ENCODE results near the gene TMEM150B. TPM values are rescaled to one million over a fixed set of nuclear protein-coding genes. Genes with fewer than 3 reads are reported as not detected.
"Not testable (repeated sequence)": the region's sequence is repeated elsewhere in the genome, so short reads cannot be mapped to it uniquely, and the experiment has no call there.

The TMEM150B gene
- total and polyA plus RNA-seq, 2 donors (not counting 1 experiment from before 2014, with no cell fraction given), result 1.4 TPM; not detected in 1

DNA sequence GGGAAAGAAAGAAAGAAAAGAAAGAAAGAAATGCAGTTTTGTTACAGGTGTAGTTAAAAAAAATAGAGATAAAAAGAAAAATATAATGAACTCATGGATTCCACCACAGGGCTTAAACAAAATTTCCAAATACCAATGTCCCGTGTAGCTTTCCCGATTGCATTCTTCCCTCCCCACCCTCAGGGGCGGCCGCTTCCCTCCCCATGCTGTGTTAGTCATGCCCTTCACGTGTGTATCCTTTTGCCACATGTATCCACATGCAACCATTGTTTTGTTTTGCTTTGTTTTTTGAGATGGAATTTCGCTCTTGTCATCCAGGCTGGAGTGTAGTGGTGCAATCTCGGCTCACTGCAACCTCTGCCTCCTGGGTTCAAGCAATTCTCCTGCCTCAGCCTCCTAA, 11.0 kb upstream of the TMEM150B start:
- ATAC-seq (ENCODE audit: low read depth) (no peak), DNase-seq (no peak)
- Mint-ChIP-seq H3K9me3 (ENCODE audit: insufficient read depth) (no peaks in the 10 kb centered on the region), H3K4me3 (no peak overlapping the region), H3K4me1 (peaks cover 17% of the 10 kb centered on the region), H3K27me3 (peaks cover 26% of the 10 kb centered on the region), H3K27ac (no peak overlapping the region)
- no peak overlapping the region for H2AFZ ChIP-seq (ENCODE audit: insufficient read depth, low read depth, low read length, poor library complexity, severe bottlenecking)
- WGBS (ENCODE audit: insufficient coverage), result 100% methylated on average over 2 of the region's 7 CpGs
- TF ChIP-seq, protein P1, sequence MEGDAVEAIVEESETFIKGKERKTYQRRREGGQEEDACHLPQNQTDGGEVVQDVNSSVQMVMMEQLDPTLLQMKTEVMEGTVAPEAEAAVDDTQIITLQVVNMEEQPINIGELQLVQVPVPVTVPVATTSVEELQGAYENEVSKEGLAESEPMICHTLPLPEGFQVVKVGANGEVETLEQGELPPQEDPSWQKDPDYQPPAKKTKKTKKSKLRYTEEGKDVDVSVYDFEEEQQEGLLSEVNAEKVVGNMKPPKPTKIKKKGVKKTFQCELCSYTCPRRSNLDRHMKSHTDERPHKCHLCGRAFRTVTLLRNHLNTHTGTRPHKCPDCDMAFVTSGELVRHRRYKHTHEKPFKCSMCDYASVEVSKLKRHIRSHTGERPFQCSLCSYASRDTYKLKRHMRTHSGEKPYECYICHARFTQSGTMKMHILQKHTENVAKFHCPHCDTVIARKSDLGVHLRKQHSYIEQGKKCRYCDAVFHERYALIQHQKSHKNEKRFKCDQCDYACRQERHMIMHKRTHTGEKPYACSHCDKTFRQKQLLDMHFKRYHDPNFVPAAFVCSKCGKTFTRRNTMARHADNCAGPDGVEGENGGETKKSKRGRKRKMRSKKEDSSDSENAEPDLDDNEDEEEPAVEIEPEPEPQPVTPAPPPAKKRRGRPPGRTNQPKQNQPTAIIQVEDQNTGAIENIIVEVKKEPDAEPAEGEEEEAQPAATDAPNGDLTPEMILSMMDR (IDR thresholded peaks at IDR 0.05), result no peak
- no peak for TF ChIP-seq EZH2 (IDR thresholded peaks at IDR 0.05; ENCODE audit: borderline replicate concordance, insufficient read depth, low read depth, low read length, poor library complexity, severe bottlenecking)
- H3K36me3 ChIP-seq (replicated peaks in 1 of 2; ENCODE audit: control extremely low read depth in 1 of 2, control insufficient read depth in 1 of 2, extremely low read depth in 1 of 2, insufficient read depth in 2 of 2, low read length in 1 of 2), result no peaks in the 10 kb centered on the region
- intact Hi-C loops (cut with micrococcal nuclease), result loop anchor here (5.0 kb wide), 1 partner anchor 1469 kb away; the partner anchor contains the start of gene MYADM
- H3K4me1 ChIP-seq (ENCODE audit: control insufficient read depth in 2 of 2, insufficient read depth in 2 of 2, low read length in 2 of 2), result peaks cover 13 to 22% of the 10 kb centered on the region in 2 donors
- no peak overlapping the region for H3K27ac ChIP-seq (ENCODE audit: low read length in 2 of 2)
- no peak overlapping the region for H3K9ac ChIP-seq (ENCODE audit: low read length)
- POLR2A ChIA-PET, result no interaction called here
- H3K4me2 ChIP-seq (replicated peaks; ENCODE audit: low read depth, low read length, poor library complexity, severe bottlenecking), result no peak overlapping the region
- H3K79me2 ChIP-seq (ENCODE audit: control insufficient read depth, insufficient read depth, low read length), result peaks cover 11% of the 10 kb centered on the region
- H3K4me3 ChIP-seq (ENCODE audit: control extremely low read depth in 1 of 5, extremely low read depth in 1 of 5, insufficient read depth in 1 of 5, low read depth in 2 of 5, low read length in 4 of 5), result no peak overlapping the region
- H3K27me3 ChIP-seq (replicated peaks in 1 of 4; ENCODE audit: control extremely low read depth in 1 of 4, control insufficient read depth in 3 of 4, insufficient read depth in 4 of 4, low read length in 3 of 4), result peaks cover 0 to 29% (median 9%) of the 10 kb centered on the region in 4 experiments
- no peaks in the 10 kb centered on the region for H4K20me1 ChIP-seq (ENCODE audit: control insufficient read depth, insufficient read depth, low read length, poor library complexity, severe bottlenecking)
- CTCF ChIA-PET, result no interaction called here
- peaks cover 0 to 7% (median 0%) of the 10 kb centered on the region in 3 donors for H3K9me3 ChIP-seq (ENCODE audit: control extremely low read depth in 1 of 3, control insufficient read depth in 2 of 3, insufficient read depth in 1 of 3, low read length in 2 of 3)

DNA sequence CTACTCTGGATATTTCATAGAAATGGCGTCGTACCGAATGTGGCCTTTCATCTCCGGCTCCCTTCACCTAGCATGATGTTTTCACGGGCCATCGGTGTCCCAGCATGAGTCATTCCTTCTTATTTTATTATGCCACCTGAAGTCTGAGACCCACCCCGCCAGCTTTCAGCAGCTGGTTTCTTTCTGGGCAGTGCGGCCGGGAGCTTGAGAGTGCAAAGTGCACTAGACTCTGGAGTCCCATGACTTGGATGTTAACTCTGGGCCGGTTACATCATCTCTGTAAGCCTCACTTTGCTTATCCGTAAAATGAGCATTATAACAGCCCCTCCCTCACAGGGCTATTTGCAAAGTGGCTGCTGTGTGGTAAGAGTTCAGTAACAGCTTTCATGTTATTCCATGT, 8.7 kb upstream of the TMEM150B start:
- Histone ChIP-seq H3K4me3 (ENCODE audit: control extremely low read depth in 1 of 5, extremely low read depth in 1 of 5, insufficient read depth in 1 of 5, low read depth in 2 of 5, low read length in 4 of 5) (no peak overlapping the region), H2AFZ (ENCODE audit: insufficient read depth, low read depth, low read length, poor library complexity, severe bottlenecking) (no peak overlapping the region), H3K27me3 (replicated peaks in 1 of 4; ENCODE audit: control extremely low read depth in 1 of 4, control insufficient read depth in 3 of 4, insufficient read depth in 4 of 4, low read length in 3 of 4) (peaks cover 0 to 20% (median 4%) of the 10 kb centered on the region in 4 experiments), H3K27ac (ENCODE audit: low read length in 2 of 2) (no peak overlapping the region), H4K20me1 (ENCODE audit: control insufficient read depth, insufficient read depth, low read length, poor library complexity, severe bottlenecking) (no peaks in the 10 kb centered on the region), H3K9ac (ENCODE audit: low read length) (no peak overlapping the region), H3K79me2 (ENCODE audit: control insufficient read depth, insufficient read depth, low read length) (no peaks in the 10 kb centered on the region), H3K4me2 (replicated peaks; ENCODE audit: low read depth, low read length, poor library complexity, severe bottlenecking) (no peak overlapping the region), H3K9me3 (ENCODE audit: control extremely low read depth in 1 of 3, control insufficient read depth in 2 of 3, insufficient read depth in 1 of 3, low read length in 2 of 3) (no peaks in the 10 kb centered on the region), H3K36me3 (replicated peaks in 1 of 2; ENCODE audit: control extremely low read depth in 1 of 2, control insufficient read depth in 1 of 2, extremely low read depth in 1 of 2, insufficient read depth in 2 of 2, low read length in 1 of 2) (no peaks in the 10 kb centered on the region), H3K4me1 (ENCODE audit: control insufficient read depth in 2 of 2, insufficient read depth in 2 of 2, low read length in 2 of 2) (peaks cover 2 to 8% of the 10 kb centered on the region in 2 donors)
- H3K27me3 Mint-ChIP-seq, result peaks cover 26% of the 10 kb centered on the region
- ChIA-PET POLR2A (no interaction called here), CTCF (no interaction called here)
- ATAC-seq (ENCODE audit: low read depth) (no peak), DNase-seq (no peak)
- no peak overlapping the region for H3K27ac Mint-ChIP-seq
- no peaks in the 10 kb centered on the region for H3K9me3 Mint-ChIP-seq (ENCODE audit: insufficient read depth)
- WGBS (ENCODE audit: insufficient coverage), result 96% methylated on average over 9 of the region's 11 CpGs
- H3K4me1 Mint-ChIP-seq, result peaks cover 5% of the 10 kb centered on the region
- H3K4me3 Mint-ChIP-seq, result no peak overlapping the region
- TF ChIP-seq, protein P1 (IDR thresholded peaks at IDR 0.05), result no peak
- TF ChIP-seq EZH2 (IDR thresholded peaks at IDR 0.05; ENCODE audit: borderline replicate concordance, insufficient read depth, low read depth, low read length, poor library complexity, severe bottlenecking), result no peak
- intact Hi-C loops (cut with micrococcal nuclease), result no loop called here

DNA sequence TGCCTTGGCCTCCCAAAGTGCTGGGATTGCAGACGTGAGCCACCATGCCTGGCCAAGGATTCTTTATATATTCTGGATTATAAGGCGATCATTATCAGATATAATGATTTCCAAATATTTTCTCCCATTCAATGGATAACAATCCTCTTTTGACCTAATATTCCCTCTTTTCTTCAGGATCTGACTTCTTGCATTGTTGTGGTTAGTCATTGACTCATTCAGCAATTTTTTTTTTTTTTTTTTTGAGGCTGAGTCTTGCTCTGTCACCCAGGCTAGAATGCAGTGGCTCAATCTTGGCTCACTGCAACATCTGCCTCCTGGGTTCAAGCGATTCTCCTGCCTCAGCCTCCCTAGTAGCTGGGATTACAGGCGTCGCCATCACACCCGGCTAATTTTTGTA, 4.7 kb upstream of the TMEM150B start:
- intact Hi-C loops (cut with micrococcal nuclease); CTCF ChIA-PET; H4K20me1 ChIP-seq (ENCODE audit: control insufficient read depth, insufficient read depth, low read length, poor library complexity, severe bottlenecking); H3K27ac Mint-ChIP-seq; DNase-seq; H2AFZ ChIP-seq (ENCODE audit: insufficient read depth, low read depth, low read length, poor library complexity, severe bottlenecking); H3K4me3 Mint-ChIP-seq; POLR2A ChIA-PET; H3K9me3 ChIP-seq (ENCODE audit: control extremely low read depth in 1 of 3, control insufficient read depth in 2 of 3, insufficient read depth in 1 of 3, low read length in 2 of 3); H3K4me1 ChIP-seq (ENCODE audit: control insufficient read depth in 2 of 2, insufficient read depth in 2 of 2, low read length in 2 of 2); H3K9me3 Mint-ChIP-seq (ENCODE audit: insufficient read depth); H3K9ac ChIP-seq (ENCODE audit: low read length); H3K36me3 ChIP-seq (replicated peaks in 1 of 2; ENCODE audit: control extremely low read depth in 1 of 2, control insufficient read depth in 1 of 2, extremely low read depth in 1 of 2, insufficient read depth in 2 of 2, low read length in 1 of 2); H3K79me2 ChIP-seq (ENCODE audit: control insufficient read depth, insufficient read depth, low read length); H3K4me2 ChIP-seq (replicated peaks; ENCODE audit: low read depth, low read length, poor library complexity, severe bottlenecking); ATAC-seq (ENCODE audit: low read depth); H3K4me1 Mint-ChIP-seq; H3K4me3 ChIP-seq (ENCODE audit: control extremely low read depth in 1 of 5, extremely low read depth in 1 of 5, insufficient read depth in 1 of 5, low read depth in 2 of 5, low read length in 4 of 5); H3K27ac ChIP-seq (ENCODE audit: low read length in 2 of 2): not testable (repeated sequence)
- peaks cover 0 to 13% (median under 1%) of the 10 kb centered on the region in 4 experiments for H3K27me3 ChIP-seq (replicated peaks in 1 of 4; ENCODE audit: control extremely low read depth in 1 of 4, control insufficient read depth in 3 of 4, insufficient read depth in 4 of 4, low read length in 3 of 4)
- peaks cover 30% of the 10 kb centered on the region for H3K27me3 Mint-ChIP-seq
- WGBS (ENCODE audit: insufficient coverage), result 100% methylated on average over 4 of the region's 6 CpGs
